K562 (cell line): ENCODE measurements around the gene TIAM1. TPM values are rescaled to one million over a fixed set of nuclear protein-coding genes. Genes with fewer than 3 reads are reported as not detected.
A peak's percentile ranks its signal among the peaks of the same experiment; 100 is the strongest.

ENCODE experiments used
- ATAC-seq: fragments of 200-7000 bp; cut with Tn5 transposase; 3 replicates; pipeline ENCODE4 v1.9.1; 2020; ENCODE audit warnings: moderate library complexity
- BruUV-seq: library from RNA; stranded (reverse); fragments of 400-500 nt; replicated peaks from 2 replicates; lab custom pipeline; 2021; lab: Mats Ljungman, UMichigan
- CTCF ChIA-PET: fragments of 300-600 bp; formaldehyde crosslinking; extraction: SDS; loops from one replicate; lab custom pipeline; 2021; ENCODE audit warnings: low intra/inter-chr PET ratio; lab: Yijun Ruan, JAX
- POLR2A ChIA-PET: fragments of 300-600, 350-650 bp; sonication (Branson Sonifier 250); formaldehyde crosslinking; extraction: SDS; loops from one replicate; lab custom pipeline; 2021; ENCODE audit warnings: antibody characterized with exemption, inconsistent platforms; lab: Yijun Ruan, JAX
- DNase-seq, 4 experiments: peaks; one replicate each; pipeline versions ENCODE4 v3.0.0 to v3.0.0-alpha.2; 2011 to 2018; ENCODE audit warnings: low spot score in 3 of 4, mixed read lengths in 3 of 4; ENCODE audit errors: extremely low read depth in 1 of 4
- FAIRE-seq: peaks from 2 replicates; lab custom pipeline; 2011; peaks lifted over from hg19 to GRCh38; lab: Jason Lieb, UNC
- H2AFZ ChIP-seq: 2 replicates; pipeline ENCODE4 v1.6.0; 2011; ENCODE audit warnings: low read depth, low read length, control low read depth, inconsistent platforms
- H3K27ac ChIP-seq: fragments of 200-600 bp; 3 replicates; pipeline ENCODE4 v1.8.0; 2011; ENCODE audit warnings: low read depth, mild to moderate bottlenecking, control low read depth, inconsistent platforms, low read length, moderate library complexity, mixed read lengths; ENCODE audit errors: extremely low read depth
- H3K27me3 ChIP-seq, 2 experiments: fragments of 300-600 bp in 1 of 2; 2 replicates in 1 of 2; 3 replicates in 1 of 2; pipeline versions ENCODE4 v1.6.0 to v1.8.0; 2011; ENCODE audit warnings: inconsistent platforms in 2 of 2, low read length in 2 of 2, mild to moderate bottlenecking in 1 of 2, mixed read lengths in 1 of 2, moderate library complexity in 1 of 2; ENCODE audit not compliant: control insufficient read depth in 2 of 2, insufficient read depth in 2 of 2
- H3K36me3 ChIP-seq: fragments of 300-600 bp; 3 replicates; pipeline ENCODE4 v1.8.0; 2011; ENCODE audit warnings: mild to moderate bottlenecking, low read length, inconsistent platforms; ENCODE audit not compliant: control insufficient read depth, insufficient read depth
- H3K4me1 ChIP-seq, 2 experiments: fragments of 200-600 bp in 1 of 2; replicated peaks in 1 of 2; 2 replicates in 1 of 2; 3 replicates in 1 of 2; pipeline versions ENCODE4 v1.5.1 to v1.8.0; 2011; ENCODE audit warnings: inconsistent platforms in 2 of 2, low read length in 2 of 2, mild to moderate bottlenecking in 1 of 2, mixed read lengths in 1 of 2, moderate library complexity in 1 of 2; ENCODE audit not compliant: control insufficient read depth in 2 of 2, insufficient read depth in 2 of 2
- H3K4me2 ChIP-seq: 2 replicates; pipeline ENCODE4 v1.6.1; 2011; ENCODE audit warnings: low read length, control low read depth, inconsistent platforms, mixed read lengths; ENCODE audit not compliant: insufficient read depth
- H3K4me3 ChIP-seq: fragments of 200-600 bp; sonication (generic), shearing (Covaris generic); 2 replicates; pipeline ENCODE4 v1.5.1; 2016; ENCODE audit warnings: control low read depth, inconsistent platforms
- H3K79me2 ChIP-seq: fragments of 200-600 bp; 3 replicates; pipeline ENCODE4 v1.8.0; 2011; ENCODE audit warnings: low read length, inconsistent platforms; ENCODE audit not compliant: control insufficient read depth, insufficient read depth
- H3K9ac ChIP-seq, 2 experiments: 2 replicates each; pipeline versions ENCODE4 v1.6.0 to v1.6.1; 2011; ENCODE audit warnings: low read depth in 2 of 2, low read length in 2 of 2, control low read depth in 1 of 2, inconsistent platforms in 1 of 2, mild to moderate bottlenecking in 1 of 2, mixed read lengths in 1 of 2; ENCODE audit not compliant: insufficient read depth in 1 of 2
- H3K9me1 ChIP-seq: one replicate; pipeline ENCODE4 v1.6.0; 2011; ENCODE audit warnings: inconsistent platforms, mild to moderate bottlenecking, low read length, moderate library complexity; ENCODE audit not compliant: control insufficient read depth, insufficient read depth
- H3K9me3 ChIP-seq: replicated peaks from 2 replicates; pipeline ENCODE4 v1.5.1; 2011; ENCODE audit warnings: low read depth, low read length, inconsistent platforms; ENCODE audit not compliant: control insufficient read depth, insufficient read depth
- H4K20me1 ChIP-seq: replicated peaks from 2 replicates; pipeline ENCODE4 v1.6.1; 2011; ENCODE audit warnings: low read length, inconsistent platforms, mixed read lengths; ENCODE audit not compliant: control insufficient read depth, insufficient read depth
- CEBPZ ChIP-seq: fragments of 150-350 bp; IDR thresholded peaks from 2 replicates; pipeline ENCODE4 v1.6.1; 2014; ENCODE audit warnings: low read depth, mild to moderate bottlenecking, low read length, borderline replicate concordance
- E2F6 ChIP-seq, 2 experiments: IDR thresholded peaks; 2 replicates each; pipeline ENCODE4 v1.6.1; 2011; ENCODE audit warnings: borderline replicate concordance in 1 of 2, control low read depth in 1 of 2, low read depth in 1 of 2, low read length in 1 of 2, mild to moderate bottlenecking in 1 of 2, mixed read lengths in 1 of 2, moderate library complexity in 1 of 2; ENCODE audit not compliant: insufficient read depth in 1 of 2, insufficient read length in 1 of 2, poor library complexity in 1 of 2, severe bottlenecking in 1 of 2; ENCODE audit errors: extremely low read depth in 1 of 2
- ESRRA ChIP-seq: fragments of 450-650 bp; IDR thresholded peaks from 2 replicates; pipeline ENCODE4 v1.6.1; 2014; ENCODE audit warnings: low read depth, mild to moderate bottlenecking, moderate library complexity, borderline replicate concordance
- PHF8 ChIP-seq: fragments of 200-600 bp; sonication (generic); IDR thresholded peaks from 2 replicates; pipeline ENCODE4 v1.6.1; 2012; ENCODE audit warnings: mixed run types, mild to moderate bottlenecking, inconsistent platforms, low read length, moderate library complexity, borderline replicate concordance
- ZNF384 ChIP-seq: IDR thresholded peaks from 2 replicates; pipeline ENCODE4 v1.6.1; 2012; ENCODE audit warnings: low read depth, low read length, improper control_type of control experiment
- ZNF395 ChIP-seq: fragments of 200-800 bp; sonication (Bioruptor generic); IDR thresholded peaks from 2 replicates; pipeline ENCODE4 v1.6.1; 2017; ENCODE audit warnings: missing genetic modification characterization, missing compliant biosample characterization
- ZNF431 ChIP-seq: sonication (generic); formaldehyde crosslinking; IDR thresholded peaks from 2 replicates; pipeline ENCODE4 v1.8.0; 2022; ENCODE audit warnings: mild to moderate bottlenecking, missing genetic modification reagents
- WGBS: fragments of 100-300 bp; shearing (Covaris generic); methylation state at CpG from one replicate; pipeline ENCODE4 v1.1.6; 2016; ENCODE audit warnings: low coverage, mixed read lengths; ENCODE audit not compliant: insufficient coverage; ENCODE audit errors: missing lambda C conversion rate; 5-methylcytosine and 5-hydroxymethylcytosine counted together
- in situ Hi-C: fragments of 300-500 bp; cut with MboI; formaldehyde crosslinking; loops from 4 replicates; pipeline ENCODE4 v1.15.0; 2018; ENCODE audit warnings: inconsistent platforms, mixed read lengths
- intact Hi-C: fragments of 100-400 bp; cut with micrococcal nuclease; formaldehyde crosslinking; loops from 2 replicates; pipeline ENCODE4 v1.14.2; 2022
- polyA plus RNA-seq, 8 experiments: library from polyadenylated mRNA; depleted of rRNA in 4 of 8; stranded (reverse) in 5 of 8; unstranded in 3 of 8; fragments of >200 nt; fragmentation: Nextera tagmentation in 2 of 8; fragmentation: Illumina TruSeq in 1 of 8; extraction: Ambion mirVana in 2 of 8; extraction: Trizol in 1 of 8; gene quantifications; 2 replicates each; pipeline versions ENCODE4 v1.2.1 to v1.2.3, GENCODE V29; 2011 to 2014; ENCODE audit warnings: inconsistent platforms in 1 of 8, missing spikeins in 1 of 8
- total RNA-seq, 7 experiments: library from RNA; depleted of rRNA in 6 of 7; stranded (reverse); fragments of >200 nt in 6 of 7; fragmentation: Illumina TruSeq in 2 of 7; extraction: Trizol in 2 of 7; gene quantifications; 2 replicates each; pipeline versions ENCODE4 v1.2.1 to v1.2.3, GENCODE V29; 2011 to 2021; ENCODE audit warnings: low replicate concordance in 1 of 7

TIAM1 gene
- total and polyA plus RNA-seq, 9 of the 15 experiments (the other 6 are each of a cell fraction or from before 2014, with no cell fraction given): 0.11 TPM; not detected in 8

GRCh38 chr21:31251686-31252085, 92.4 kb downstream of the TIAM1 start:
- Histone ChIP-seq H3K4me3 (no peak overlapping the region), H3K9me1 (no peaks in the 10 kb centered on the region), H3K27ac (no peak overlapping the region), H2AFZ (no peak overlapping the region), H3K9ac (no peak overlapping the region; a peak in 1 of 4 replicates), H3K9me3 (no peaks in the 10 kb centered on the region), H3K27me3 (peaks cover 4 to 9% of the 10 kb centered on the region in 2 experiments; a peak in 3 of 5 replicates)
- ChIA-PET POLR2A (interaction anchor here (0.6 kb wide), 1 partner anchor 27 kb away, joined by 3 read pairs; no protein-coding TSS in a partner anchor), CTCF (no interaction called here)
- FAIRE-seq (no peak), ATAC-seq (peak; percentile 50), DNase-seq (no peak)
- in situ Hi-C loops (no loop called here), intact Hi-C loops (no loop called here)
- no TSS peak for BruUV-seq
- TF ChIP-seq ZNF395 (no peak), E2F6 (IDR thresholded peaks at IDR 0.05; ENCODE audit: borderline replicate concordance in 1 of 2, extremely low read depth in 1 of 2, insufficient read depth in 1 of 2, insufficient read length in 1 of 2, low read depth in 1 of 2, low read length in 1 of 2, poor library complexity in 1 of 2, severe bottlenecking in 1 of 2) (no peak), PHF8 (no peak), ESRRA (no peak), CEBPZ (no peak), ZNF431 (CRISPR knock-in tag) (no peak), ZNF384 (no peak)
- TF ChIP-seq, all 486 proteins: peak for 0
- Histone ChIP-seq H4K20me1 (no peaks in the 10 kb centered on the region), H3K4me2 (no peak overlapping the region), H3K79me2 (no peaks in the 10 kb centered on the region), H3K36me3 (no peaks in the 10 kb centered on the region), H3K4me1 (peaks cover 0 to 5% of the 10 kb centered on the region in 2 experiments; a peak in 1 of 5 replicates)
- WGBS: 3% methylated on average over 28 of the region's 28 CpGs
